Astrocyte (in vitro differentiated cells and primary cell): ENCODE measurements around the gene HTR1A. TPM values are rescaled to one million over a fixed set of nuclear protein-coding genes. Genes with fewer than 3 reads are reported as not detected.

ENCODE experiments used
- DNase-seq: peaks from one replicate; pipeline ENCODE4 v3.0.0-alpha.2; 2010; ENCODE audit warnings: low read depth
- FAIRE-seq: peaks from 2 replicates; lab custom pipeline; 2011; peaks lifted over from hg19 to GRCh38; lab: Jason Lieb, UNC
- H2AFZ ChIP-seq: 2 replicates; pipeline ENCODE4 v1.6.0; 2012; ENCODE audit warnings: low read depth, low read length, inconsistent platforms
- H3K27ac ChIP-seq: 2 replicates; pipeline ENCODE4 v1.5.1; 2011; ENCODE audit warnings: low read depth, low read length, inconsistent platforms
- H3K27me3 ChIP-seq: 2 replicates; pipeline ENCODE4 v1.6.0; 2011; ENCODE audit warnings: low read length, inconsistent platforms; ENCODE audit not compliant: insufficient read depth
- H3K36me3 ChIP-seq: 2 replicates; pipeline ENCODE4 v1.5.1; 2011; ENCODE audit warnings: low read length, inconsistent platforms; ENCODE audit not compliant: insufficient read depth
- H3K4me1 ChIP-seq: 2 replicates; pipeline ENCODE4 v1.5.1; 2011; ENCODE audit warnings: low read length, inconsistent platforms; ENCODE audit not compliant: insufficient read depth
- H3K4me2 ChIP-seq: 2 replicates; pipeline ENCODE4 v1.6.0; 2012; ENCODE audit warnings: low read length, inconsistent platforms
- H3K4me3 ChIP-seq: 2 replicates; pipeline ENCODE4 v1.5.1; 2011; ENCODE audit warnings: low read depth, mild to moderate bottlenecking, low read length, inconsistent platforms; ENCODE audit not compliant: insufficient read depth
- H3K79me2 ChIP-seq: 2 replicates; pipeline ENCODE4 v1.6.0; 2012; ENCODE audit warnings: mild to moderate bottlenecking, low read length, inconsistent platforms; ENCODE audit not compliant: insufficient read depth
- H3K9ac ChIP-seq: 2 replicates; pipeline ENCODE4 v1.6.0; 2012; ENCODE audit warnings: mild to moderate bottlenecking, low read length, inconsistent platforms
- H3K9me3 ChIP-seq: 2 replicates; pipeline ENCODE4 v1.5.1; 2012; ENCODE audit warnings: low read depth, mild to moderate bottlenecking, low read length, inconsistent platforms; ENCODE audit not compliant: insufficient read depth
- H4K20me1 ChIP-seq: 2 replicates; pipeline ENCODE4 v1.6.0; 2012; ENCODE audit warnings: low read length, inconsistent platforms; ENCODE audit not compliant: insufficient read depth
- H3K27ac Mint-ChIP-seq: one replicate; pipeline ENCODE4 v1.8.0; 2021; ENCODE audit warnings: mild to moderate bottlenecking, mixed read lengths; ENCODE audit not compliant: unreplicated experiment
- H3K27me3 Mint-ChIP-seq: one replicate; pipeline ENCODE4 v1.8.0; 2021; ENCODE audit warnings: low read depth, mixed read lengths; ENCODE audit not compliant: unreplicated experiment
- H3K36me3 Mint-ChIP-seq: one replicate; pipeline ENCODE4 v1.8.0; 2021; ENCODE audit warnings: low read depth, mixed read lengths; ENCODE audit not compliant: unreplicated experiment
- H3K4me1 Mint-ChIP-seq: one replicate; pipeline ENCODE4 v1.8.0; 2021; ENCODE audit warnings: low read depth, mixed read lengths; ENCODE audit not compliant: unreplicated experiment
- H3K4me3 Mint-ChIP-seq: one replicate; pipeline ENCODE4 v1.8.0; 2021; ENCODE audit warnings: mild to moderate bottlenecking, moderate library complexity, mixed read lengths; ENCODE audit not compliant: unreplicated experiment
- H3K9me3 Mint-ChIP-seq: one replicate; pipeline ENCODE4 v1.8.0; 2021; ENCODE audit warnings: mild to moderate bottlenecking, mixed read lengths; ENCODE audit not compliant: unreplicated experiment
- EZH2 ChIP-seq: IDR thresholded peaks from 2 replicates; pipeline ENCODE4 v1.6.1; 2012; ENCODE audit warnings: mild to moderate bottlenecking, low read length, inconsistent platforms; ENCODE audit not compliant: insufficient read depth
- total RNA-seq: library from RNA; stranded (reverse); gene quantifications from 2 replicates; pipeline ENCODE4 v1.2.1, GENCODE V29; 2021
- TF ChIP-seq, protein P1 (sequence below): IDR thresholded peaks from 2 replicates; pipeline ENCODE4 v1.5.1; 2011; ENCODE audit warnings: low read depth, mild to moderate bottlenecking, inconsistent platforms, low read length, moderate library complexity; ENCODE audit not compliant: insufficient read depth

HTR1A gene
- total RNA-seq, 1 donor from 2014 or later: not detected

DNA sequence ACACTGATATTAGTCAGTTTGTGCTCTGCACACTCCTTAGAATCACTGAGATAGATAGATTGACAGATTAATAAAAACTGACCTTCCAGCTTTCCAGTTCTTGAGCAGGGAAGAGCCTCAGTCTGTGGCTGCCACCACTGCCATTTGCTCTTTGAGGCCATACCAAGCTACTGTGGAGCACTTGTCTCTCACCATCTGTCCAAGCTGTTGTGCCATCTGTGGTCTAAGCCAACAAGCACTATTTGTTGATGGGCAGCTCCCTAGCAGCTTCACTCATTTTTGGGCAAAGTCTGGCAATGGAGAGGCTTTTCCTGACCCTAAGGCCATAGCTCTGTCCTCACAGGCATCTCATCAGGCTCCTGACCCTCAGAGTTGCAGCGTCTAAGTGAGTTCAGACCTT is 30.4 kb downstream of the HTR1A start:
- H3K4me3 Mint-ChIP-seq: no peak overlapping the region
- no peaks in the 10 kb centered on the region for H3K36me3 Mint-ChIP-seq
- H4K20me1 ChIP-seq: no peaks in the 10 kb centered on the region
- no peak for DNase-seq
- H3K9me3 Mint-ChIP-seq: no peaks in the 10 kb centered on the region
- TF ChIP-seq, protein P1, sequence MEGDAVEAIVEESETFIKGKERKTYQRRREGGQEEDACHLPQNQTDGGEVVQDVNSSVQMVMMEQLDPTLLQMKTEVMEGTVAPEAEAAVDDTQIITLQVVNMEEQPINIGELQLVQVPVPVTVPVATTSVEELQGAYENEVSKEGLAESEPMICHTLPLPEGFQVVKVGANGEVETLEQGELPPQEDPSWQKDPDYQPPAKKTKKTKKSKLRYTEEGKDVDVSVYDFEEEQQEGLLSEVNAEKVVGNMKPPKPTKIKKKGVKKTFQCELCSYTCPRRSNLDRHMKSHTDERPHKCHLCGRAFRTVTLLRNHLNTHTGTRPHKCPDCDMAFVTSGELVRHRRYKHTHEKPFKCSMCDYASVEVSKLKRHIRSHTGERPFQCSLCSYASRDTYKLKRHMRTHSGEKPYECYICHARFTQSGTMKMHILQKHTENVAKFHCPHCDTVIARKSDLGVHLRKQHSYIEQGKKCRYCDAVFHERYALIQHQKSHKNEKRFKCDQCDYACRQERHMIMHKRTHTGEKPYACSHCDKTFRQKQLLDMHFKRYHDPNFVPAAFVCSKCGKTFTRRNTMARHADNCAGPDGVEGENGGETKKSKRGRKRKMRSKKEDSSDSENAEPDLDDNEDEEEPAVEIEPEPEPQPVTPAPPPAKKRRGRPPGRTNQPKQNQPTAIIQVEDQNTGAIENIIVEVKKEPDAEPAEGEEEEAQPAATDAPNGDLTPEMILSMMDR: no peak
- TF ChIP-seq EZH2: no peak
- no peaks in the 10 kb centered on the region for H3K36me3 ChIP-seq
- H3K9ac ChIP-seq: no peak overlapping the region
- H3K27me3 ChIP-seq: no peaks in the 10 kb centered on the region
- no peak overlapping the region for H2AFZ ChIP-seq
- no peak for FAIRE-seq
- H3K27me3 Mint-ChIP-seq: no peaks in the 10 kb centered on the region
- no peaks in the 10 kb centered on the region for H3K79me2 ChIP-seq
- H3K9me3 ChIP-seq: no peaks in the 10 kb centered on the region
- H3K4me3 ChIP-seq: no peak overlapping the region
- no peaks in the 10 kb centered on the region for H3K4me1 ChIP-seq
- H3K4me2 ChIP-seq: no peak overlapping the region
- peaks cover 19% of the 10 kb centered on the region for H3K4me1 Mint-ChIP-seq
- no peak overlapping the region for H3K27ac ChIP-seq
- no peak overlapping the region for H3K27ac Mint-ChIP-seq

DNA sequence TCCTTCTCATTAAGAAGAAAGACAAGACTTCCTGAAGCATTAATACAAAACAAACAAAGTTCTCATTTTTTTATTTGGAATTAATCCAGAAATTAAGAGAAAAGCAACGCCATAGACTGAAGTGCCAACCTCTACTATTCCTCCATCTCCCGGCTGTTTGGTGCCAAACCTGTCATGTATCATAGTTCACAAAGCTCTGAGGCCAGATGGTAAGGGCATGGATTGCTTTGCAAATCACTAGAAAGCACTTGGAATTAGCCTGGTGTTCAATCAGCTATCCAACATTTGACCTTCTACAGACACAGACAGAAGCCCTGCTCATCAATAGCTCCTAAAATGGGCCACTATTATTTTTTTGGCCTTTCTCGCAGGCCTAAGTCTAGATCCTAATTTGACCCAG is 33.8 kb downstream of the HTR1A start:
- Histone ChIP-seq H3K4me1 (no peaks in the 10 kb centered on the region), H3K27me3 (no peaks in the 10 kb centered on the region), H3K36me3 (no peaks in the 10 kb centered on the region), H3K9ac (no peak overlapping the region), H3K9me3 (no peaks in the 10 kb centered on the region), H2AFZ (no peak overlapping the region), H3K4me3 (no peak overlapping the region), H3K27ac (no peak overlapping the region), H4K20me1 (no peaks in the 10 kb centered on the region), H3K79me2 (no peaks in the 10 kb centered on the region), H3K4me2 (no peak overlapping the region)
- no peak overlapping the region for H3K4me3 Mint-ChIP-seq
- H3K9me3 Mint-ChIP-seq: no peaks in the 10 kb centered on the region
- no peak for DNase-seq
- FAIRE-seq: no peak
- no peaks in the 10 kb centered on the region for H3K36me3 Mint-ChIP-seq
- peaks cover 24% of the 10 kb centered on the region for H3K4me1 Mint-ChIP-seq
- no peak overlapping the region for H3K27ac Mint-ChIP-seq
- H3K27me3 Mint-ChIP-seq: no peaks in the 10 kb centered on the region
- no peak for TF ChIP-seq EZH2
- TF ChIP-seq, protein P1: no peak

DNA sequence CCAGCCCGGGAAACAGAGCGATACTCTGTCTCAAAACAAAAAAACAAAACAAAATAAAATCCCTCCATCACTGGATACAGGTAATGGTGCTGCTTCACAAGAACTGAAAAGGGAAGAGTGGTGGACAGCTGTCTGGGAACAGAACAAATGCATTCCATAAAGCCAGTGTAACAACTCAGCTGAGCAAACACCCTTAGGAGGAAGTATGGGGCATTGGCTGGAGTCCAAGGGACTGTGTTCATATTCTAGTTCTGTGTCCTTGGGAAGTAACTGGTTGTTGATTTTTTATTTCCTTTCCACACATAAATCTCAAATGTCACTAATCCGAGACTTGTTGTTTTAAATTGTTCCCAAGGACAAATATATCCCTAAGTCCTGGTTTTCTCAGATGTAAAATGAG is 38.3 kb downstream of the HTR1A start:
- no peaks in the 10 kb centered on the region for H3K36me3 ChIP-seq
- no peak overlapping the region for H3K4me3 ChIP-seq
- no peak overlapping the region for H3K4me2 ChIP-seq
- H3K27me3 ChIP-seq: no peaks in the 10 kb centered on the region
- Mint-ChIP-seq H3K36me3 (no peaks in the 10 kb centered on the region), H3K27ac (no peak overlapping the region), H3K9me3 (no peaks in the 10 kb centered on the region), H3K27me3 (no peaks in the 10 kb centered on the region), H3K4me1 (peaks cover 8% of the 10 kb centered on the region), H3K4me3 (no peak overlapping the region)
- H3K27ac ChIP-seq: no peak overlapping the region
- H3K9me3 ChIP-seq: no peaks in the 10 kb centered on the region
- H2AFZ ChIP-seq: no peak overlapping the region
- TF ChIP-seq, protein P1: no peak
- TF ChIP-seq EZH2: no peak
- no peak overlapping the region for H3K9ac ChIP-seq
- no peak for FAIRE-seq
- H3K79me2 ChIP-seq: no peaks in the 10 kb centered on the region
- no peaks in the 10 kb centered on the region for H3K4me1 ChIP-seq
- no peaks in the 10 kb centered on the region for H4K20me1 ChIP-seq
- DNase-seq: no peak
